Measurements from ENCODE around the gene FZD1. TPM values are rescaled to one million over a fixed set of nuclear protein-coding genes. Genes with fewer than 3 reads are reported as not detected.

FZD1 gene
- under 1 TPM; 0.08 TPM for total RNA-seq

DNA sequence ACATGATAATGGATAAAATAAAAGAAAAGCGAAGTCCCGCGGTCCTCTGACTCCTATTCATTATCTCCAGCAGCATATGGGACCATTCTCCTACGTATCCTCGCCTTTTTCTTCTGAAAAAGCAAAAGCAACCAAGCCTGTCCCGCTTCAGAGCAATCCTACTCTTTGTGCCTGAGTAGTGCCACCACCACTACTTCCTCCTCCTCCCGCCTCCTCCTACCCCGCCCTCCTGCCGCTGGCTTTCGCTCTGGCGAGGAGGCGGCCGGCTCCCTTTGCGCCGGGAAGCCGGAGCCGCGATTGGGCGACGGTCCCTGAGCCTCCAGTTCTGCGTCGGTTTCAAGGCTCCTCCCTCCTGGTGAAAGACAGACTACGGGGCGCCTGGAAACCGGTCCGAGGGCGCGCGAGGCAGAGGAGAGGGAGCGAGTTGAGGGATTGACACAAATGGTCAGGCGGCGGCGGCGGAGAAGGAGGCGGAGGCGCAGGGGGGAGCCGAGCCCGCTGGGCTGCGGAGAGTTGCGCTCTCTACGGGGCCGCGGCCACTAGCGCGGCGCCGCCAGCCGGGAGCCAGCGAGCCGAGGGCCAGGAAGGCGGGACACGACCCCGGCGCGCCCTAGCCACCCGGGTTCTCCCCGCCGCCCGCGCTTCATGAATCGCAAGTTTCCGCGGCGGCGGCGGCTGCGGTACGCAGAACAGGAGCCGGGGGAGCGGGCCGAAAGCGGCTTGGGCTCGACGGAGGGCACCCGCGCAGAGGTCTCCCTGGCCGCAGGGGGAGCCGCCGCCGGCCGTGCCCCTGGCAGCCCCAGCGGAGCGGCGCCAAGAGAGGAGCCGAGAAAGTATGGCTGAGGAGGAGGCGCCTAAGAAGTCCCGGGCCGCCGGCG lies at the start of gene FZD1:
Gene FZD1, plus strand, starts transcription at position 388 of the 878 bp plus-strand sequence. Its CDS starts 448 bp downstream, at position 836.
- peaks cover 8% of the 10 kb centered on the region for H3K4me1 Mint-ChIP-seq
- POLR2A ChIA-PET, result no interaction called here
- CTCF ChIA-PET, result no interaction called here
- no peaks in the 10 kb centered on the region for H3K36me3 Mint-ChIP-seq (ENCODE audit: low read depth)
- no peaks in the 10 kb centered on the region for H3K9me3 Mint-ChIP-seq
- DNase-seq, result peak; percentile 68
- no peak within 1 kb of the TSS for H3K27ac Mint-ChIP-seq
- peaks cover 58% of the 10 kb centered on the region for H3K27me3 Mint-ChIP-seq
- H3K4me3 Mint-ChIP-seq, result peak within 1 kb of the TSS; percentile 76

DNA sequence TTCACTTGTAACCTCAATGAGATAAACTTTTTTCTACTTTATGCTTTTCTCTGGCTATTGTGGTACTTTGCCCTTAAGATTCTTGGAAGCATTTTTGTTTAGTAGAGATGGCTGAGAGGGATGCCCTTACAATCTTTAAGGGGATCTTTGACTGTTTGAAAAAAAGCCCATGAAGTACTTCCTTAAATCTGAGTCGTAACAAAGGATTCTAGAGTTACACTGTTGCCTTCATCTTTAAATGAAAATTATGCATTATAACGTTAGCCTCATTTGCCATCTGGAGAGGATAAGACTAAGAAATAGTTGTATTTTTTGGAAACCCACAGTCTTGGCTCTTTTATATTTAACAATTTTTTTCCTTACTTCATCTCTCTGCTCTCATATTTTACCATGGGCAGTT lies 37.8 kb upstream of the FZD1 start:
- POLR2A ChIA-PET, result no interaction called here
- no peak overlapping the region for H3K4me3 Mint-ChIP-seq
- CTCF ChIA-PET, result no interaction called here
- no peak for DNase-seq
- no peaks in the 10 kb centered on the region for H3K27me3 Mint-ChIP-seq
- no peaks in the 10 kb centered on the region for H3K4me1 Mint-ChIP-seq
- H3K9me3 Mint-ChIP-seq, result no peaks in the 10 kb centered on the region
- H3K36me3 Mint-ChIP-seq (ENCODE audit: low read depth), result no peaks in the 10 kb centered on the region
- no peak overlapping the region for H3K27ac Mint-ChIP-seq

DNA sequence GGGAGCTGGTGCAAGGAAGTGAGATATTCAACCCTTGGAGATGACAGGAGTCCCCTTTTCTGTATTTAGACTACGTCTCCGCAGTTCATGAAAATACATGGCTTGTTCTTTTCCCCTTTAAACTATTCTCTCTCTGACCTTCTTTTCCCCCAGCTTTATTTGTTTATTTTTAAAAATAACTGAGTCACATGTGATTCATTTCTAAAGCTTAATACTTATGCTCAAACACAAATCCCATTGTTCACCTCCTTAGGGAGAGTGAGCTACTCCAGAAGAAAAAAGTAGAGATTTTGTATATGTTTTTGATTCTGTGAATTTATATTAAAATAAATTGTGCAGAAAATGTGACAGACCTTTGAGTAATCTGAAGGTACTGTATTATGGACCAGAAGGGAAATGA lies 35.9 kb upstream of the FZD1 start:
- Mint-ChIP-seq H3K27me3 (no peaks in the 10 kb centered on the region), H3K4me3 (no peak overlapping the region), H3K9me3 (no peaks in the 10 kb centered on the region), H3K4me1 (no peaks in the 10 kb centered on the region), H3K27ac (no peak overlapping the region), H3K36me3 (ENCODE audit: low read depth) (no peaks in the 10 kb centered on the region)
- DNase-seq, result no peak
- POLR2A ChIA-PET, result no interaction called here
- CTCF ChIA-PET, result no interaction called here

DNA sequence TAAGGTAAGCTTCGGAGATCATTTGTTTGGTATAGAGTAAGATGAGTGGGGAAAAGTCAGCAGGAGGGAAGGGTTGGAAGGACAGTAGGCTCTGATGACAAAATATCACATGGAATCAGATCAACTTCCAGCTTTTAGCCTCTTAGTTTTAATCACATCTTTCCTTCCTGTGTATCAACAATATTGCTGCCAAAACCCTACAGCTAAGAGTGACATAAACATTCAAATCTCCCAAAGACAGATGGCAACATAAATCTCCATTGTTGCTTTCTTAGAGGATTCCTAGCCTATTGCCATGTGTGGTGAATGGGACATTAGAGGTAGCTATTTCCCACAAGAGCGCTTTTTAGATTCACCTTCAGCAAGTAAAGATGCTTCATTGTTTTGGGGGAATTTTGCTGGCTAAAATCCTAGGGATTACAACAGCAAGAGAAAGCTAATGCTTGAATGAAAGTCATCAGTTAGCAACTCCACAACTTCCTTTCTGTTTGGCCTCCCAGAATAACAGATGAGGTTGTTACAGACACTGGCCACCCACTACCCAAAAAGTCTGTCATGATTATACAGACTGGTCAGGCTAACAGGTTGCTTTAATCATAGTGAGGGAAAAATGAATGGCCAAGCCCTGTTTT lies 35.2 kb upstream of the FZD1 start:
- no peaks in the 10 kb centered on the region for H3K9me3 Mint-ChIP-seq
- H3K4me3 Mint-ChIP-seq, result no peak overlapping the region

DNA sequence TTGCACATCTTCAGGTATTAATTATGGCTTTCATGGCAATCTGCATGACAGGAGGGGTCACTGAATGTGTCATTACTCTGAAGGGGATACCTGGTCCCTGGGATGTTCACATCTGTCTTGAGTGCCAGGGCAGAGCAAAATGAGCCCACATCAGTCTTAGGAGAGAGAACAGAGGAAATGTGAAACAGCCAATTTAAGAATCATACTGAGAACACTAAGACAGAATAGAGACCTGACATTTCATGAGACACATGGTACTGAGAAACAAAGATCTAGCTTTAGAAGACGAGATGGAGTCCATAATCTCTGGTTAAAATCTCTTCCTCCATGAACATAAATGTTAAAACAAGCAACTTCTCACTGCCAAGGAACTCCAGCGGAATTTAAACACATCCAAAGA lies 34.1 kb upstream of the FZD1 start:
- H3K9me3 Mint-ChIP-seq, result no peaks in the 10 kb centered on the region
- H3K4me3 Mint-ChIP-seq, result no peak overlapping the region
- H3K27me3 Mint-ChIP-seq, result no peaks in the 10 kb centered on the region
- H3K36me3 Mint-ChIP-seq (ENCODE audit: low read depth), result no peaks in the 10 kb centered on the region
- no peaks in the 10 kb centered on the region for H3K4me1 Mint-ChIP-seq
- CTCF ChIA-PET, result no interaction called here
- DNase-seq, result no peak
- no peak overlapping the region for H3K27ac Mint-ChIP-seq
- POLR2A ChIA-PET, result no interaction called here

More for the DNA sequence above, 35.2 kb upstream of the FZD1 start:
- Mint-ChIP-seq H3K4me1 (no peaks in the 10 kb centered on the region), H3K36me3 (ENCODE audit: low read depth) (no peaks in the 10 kb centered on the region), H3K27me3 (no peaks in the 10 kb centered on the region), H3K27ac (no peak overlapping the region)
- no peak for DNase-seq
- ChIA-PET POLR2A (no interaction called here), CTCF (no interaction called here)

DNA sequence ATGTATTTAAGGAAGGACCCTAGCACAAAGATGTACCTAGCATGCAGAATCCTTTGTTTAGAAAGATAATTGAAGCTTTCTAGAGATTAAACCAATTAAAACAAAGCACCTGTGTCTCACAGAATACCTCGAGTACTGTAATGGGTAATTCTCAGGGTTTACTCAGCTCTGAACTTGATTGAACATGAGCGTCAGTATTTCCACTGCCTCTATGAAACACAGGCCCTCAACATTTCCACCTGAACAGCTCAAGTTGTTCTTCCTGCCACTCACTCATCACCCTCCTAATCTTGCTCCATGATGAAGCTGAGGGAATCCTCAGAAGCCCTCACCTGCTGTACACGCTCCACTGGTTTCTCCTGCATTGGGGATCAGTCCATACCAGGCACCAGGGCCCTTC lies 33.7 kb upstream of the FZD1 start:
- no peak overlapping the region for H3K27ac Mint-ChIP-seq
- no peaks in the 10 kb centered on the region for H3K9me3 Mint-ChIP-seq
- no peak overlapping the region for H3K4me3 Mint-ChIP-seq
- no peak for DNase-seq
- CTCF ChIA-PET, result no interaction called here
- H3K27me3 Mint-ChIP-seq, result no peaks in the 10 kb centered on the region
- no peaks in the 10 kb centered on the region for H3K4me1 Mint-ChIP-seq
- POLR2A ChIA-PET, result no interaction called here
- H3K36me3 Mint-ChIP-seq (ENCODE audit: low read depth), result no peaks in the 10 kb centered on the region

DNA sequence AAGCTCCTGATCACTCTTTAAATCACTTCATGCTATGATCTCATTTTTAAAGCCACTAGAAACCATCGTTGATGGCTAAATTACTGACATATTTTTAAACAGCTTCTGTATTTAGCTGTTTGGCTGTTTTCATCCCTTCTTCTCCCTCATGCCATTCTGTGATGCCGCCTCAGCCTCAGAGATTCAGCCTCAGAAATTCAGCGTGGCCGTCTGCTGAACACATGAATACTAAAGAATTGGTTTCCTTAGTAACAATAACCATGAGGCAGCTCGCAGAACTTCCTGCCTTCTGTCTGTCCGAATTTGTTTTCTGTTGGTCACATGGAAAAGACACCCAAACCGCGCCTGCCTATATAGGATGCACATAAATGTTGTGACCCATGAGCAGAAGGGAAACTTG lies 31.0 kb upstream of the FZD1 start:
- no peak overlapping the region for H3K4me3 Mint-ChIP-seq
- CTCF ChIA-PET, result no interaction called here
- no peak overlapping the region for H3K27ac Mint-ChIP-seq

DNA sequence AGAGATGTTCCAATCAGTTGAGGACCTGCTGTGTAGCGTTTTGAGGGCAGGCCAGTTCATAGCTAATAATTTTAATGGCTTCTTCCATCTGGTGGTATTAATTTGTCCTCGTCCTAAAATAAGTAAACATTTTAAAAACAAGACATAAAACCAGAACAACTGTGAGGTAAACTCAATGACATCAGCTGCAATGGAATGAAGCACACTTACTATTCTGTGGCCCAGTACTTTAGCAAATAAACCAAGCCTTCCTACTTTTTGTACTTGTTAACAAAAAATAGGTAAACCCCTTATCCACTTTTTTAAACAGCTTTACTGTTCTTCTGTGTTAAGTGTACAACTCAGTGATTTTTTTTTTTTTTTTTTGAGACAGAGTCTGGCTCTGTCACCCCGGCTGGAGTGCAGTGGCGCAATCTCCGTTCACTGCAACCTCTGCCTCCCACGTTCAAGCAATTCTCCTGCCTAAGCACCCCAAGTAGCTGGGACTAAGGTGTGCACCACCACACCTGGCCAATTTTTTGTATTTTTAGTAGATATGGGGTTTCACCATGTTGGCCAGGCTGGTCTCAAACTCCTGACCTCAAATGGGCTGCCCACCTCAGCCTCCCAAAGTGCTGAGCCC lies 28.9 kb upstream of the FZD1 start:
- Mint-ChIP-seq H3K9me3 (no peaks in the 10 kb centered on the region), H3K4me1 (no peaks in the 10 kb centered on the region), H3K4me3 (no peak overlapping the region), H3K36me3 (ENCODE audit: low read depth) (no peaks in the 10 kb centered on the region), H3K27me3 (no peaks in the 10 kb centered on the region), H3K27ac (no peak overlapping the region)
- no peak for DNase-seq
- ChIA-PET CTCF (interaction anchor here (0.5 kb wide), 1 partner anchor 28 kb away, joined by 3 read pairs; no protein-coding TSS in a partner anchor), POLR2A (no interaction called here)

More for the DNA sequence above, 31.0 kb upstream of the FZD1 start:
- no peaks in the 10 kb centered on the region for H3K9me3 Mint-ChIP-seq
- POLR2A ChIA-PET, result no interaction called here
- H3K27me3 Mint-ChIP-seq, result no peaks in the 10 kb centered on the region
- H3K4me1 Mint-ChIP-seq, result no peaks in the 10 kb centered on the region
- no peak for DNase-seq
- no peaks in the 10 kb centered on the region for H3K36me3 Mint-ChIP-seq (ENCODE audit: low read depth)

DNA sequence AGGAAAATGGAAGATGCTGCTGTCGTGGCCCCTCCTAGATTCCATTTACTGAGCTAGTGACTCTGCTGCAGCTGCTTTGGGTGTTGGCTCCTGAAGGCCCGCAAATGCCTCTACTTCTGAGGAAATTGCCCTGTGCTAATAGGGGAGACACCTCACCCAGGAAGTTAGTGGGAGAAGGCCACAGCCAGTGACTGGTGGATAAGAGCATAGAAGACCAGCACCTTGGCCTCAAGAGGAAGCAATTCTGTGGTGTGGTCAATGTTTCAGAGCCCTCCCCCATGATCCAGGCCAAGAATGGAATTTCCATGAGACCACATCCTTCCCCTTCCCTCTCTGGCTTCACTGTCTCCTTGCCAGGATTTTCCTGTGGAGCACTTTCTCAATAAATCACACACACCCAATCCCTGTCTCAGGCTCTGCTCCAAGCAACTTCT lies 25.0 kb upstream of the FZD1 start:
- CTCF ChIA-PET, result no interaction called here
- H3K27me3 Mint-ChIP-seq, result no peaks in the 10 kb centered on the region
- H3K27ac Mint-ChIP-seq, result no peak overlapping the region
- no peak overlapping the region for H3K4me3 Mint-ChIP-seq
- POLR2A ChIA-PET, result no interaction called here
- no peaks in the 10 kb centered on the region for H3K4me1 Mint-ChIP-seq
- DNase-seq, result no peak
- H3K9me3 Mint-ChIP-seq, result no peaks in the 10 kb centered on the region
- no peaks in the 10 kb centered on the region for H3K36me3 Mint-ChIP-seq (ENCODE audit: low read depth)

DNA sequence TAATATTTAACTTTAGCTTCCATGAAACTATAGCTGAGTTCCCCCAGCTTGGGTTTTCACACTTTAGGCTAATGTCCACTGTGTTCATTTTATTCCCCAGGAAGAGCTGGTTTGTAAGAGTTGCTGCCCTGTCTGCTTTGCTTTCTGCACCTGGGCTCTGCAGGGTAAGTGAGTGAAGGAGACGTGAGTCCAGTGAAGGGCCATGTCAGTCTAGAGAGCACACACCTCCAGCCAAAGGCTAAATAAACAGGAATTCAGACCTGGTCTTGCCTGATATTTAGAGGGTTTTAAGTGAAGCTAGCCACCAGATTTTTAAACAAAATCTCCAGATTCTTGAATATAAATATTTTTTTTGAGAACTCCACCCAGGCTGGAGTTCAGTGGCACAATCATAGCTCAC lies 24.5 kb upstream of the FZD1 start:
- no peaks in the 10 kb centered on the region for H3K9me3 Mint-ChIP-seq
- POLR2A ChIA-PET, result no interaction called here
- no peak for DNase-seq
- H3K4me1 Mint-ChIP-seq, result no peaks in the 10 kb centered on the region
- no peak overlapping the region for H3K4me3 Mint-ChIP-seq
- no peaks in the 10 kb centered on the region for H3K27me3 Mint-ChIP-seq
- H3K36me3 Mint-ChIP-seq (ENCODE audit: low read depth), result no peaks in the 10 kb centered on the region
- CTCF ChIA-PET, result no interaction called here
- no peak overlapping the region for H3K27ac Mint-ChIP-seq

DNA sequence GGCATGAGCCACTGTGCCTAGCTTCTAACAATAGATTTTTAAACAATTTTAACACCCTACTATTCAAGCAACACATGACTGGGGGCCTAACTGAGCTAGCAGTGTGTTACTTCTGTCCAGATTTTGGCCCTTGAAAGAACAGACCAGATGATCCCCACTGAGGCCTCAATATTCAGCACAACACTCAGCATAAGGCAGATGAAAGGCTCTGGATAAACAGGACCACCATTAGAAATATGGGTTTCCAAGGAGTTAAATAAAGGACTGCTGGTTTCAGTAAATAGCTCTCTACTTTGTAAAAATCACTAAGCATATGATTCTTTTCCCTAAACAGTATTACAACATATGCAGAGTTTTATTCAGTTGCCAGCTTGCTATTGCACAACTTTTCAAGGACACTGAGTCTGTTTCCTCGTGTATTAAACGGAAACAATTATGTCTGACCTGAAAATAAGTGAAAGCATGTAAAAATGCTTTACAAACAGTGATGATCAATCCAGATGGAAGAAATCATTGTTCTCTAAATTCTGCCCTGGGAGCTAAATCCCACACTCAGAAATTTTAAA lies 23.8 kb upstream of the FZD1 start:
- CTCF ChIA-PET, result no interaction called here
- Mint-ChIP-seq H3K27ac (no peak overlapping the region), H3K9me3 (no peaks in the 10 kb centered on the region), H3K36me3 (ENCODE audit: low read depth) (no peaks in the 10 kb centered on the region), H3K4me3 (no peak overlapping the region), H3K4me1 (no peaks in the 10 kb centered on the region), H3K27me3 (no peaks in the 10 kb centered on the region)
- DNase-seq, result no peak
- POLR2A ChIA-PET, result no interaction called here

DNA sequence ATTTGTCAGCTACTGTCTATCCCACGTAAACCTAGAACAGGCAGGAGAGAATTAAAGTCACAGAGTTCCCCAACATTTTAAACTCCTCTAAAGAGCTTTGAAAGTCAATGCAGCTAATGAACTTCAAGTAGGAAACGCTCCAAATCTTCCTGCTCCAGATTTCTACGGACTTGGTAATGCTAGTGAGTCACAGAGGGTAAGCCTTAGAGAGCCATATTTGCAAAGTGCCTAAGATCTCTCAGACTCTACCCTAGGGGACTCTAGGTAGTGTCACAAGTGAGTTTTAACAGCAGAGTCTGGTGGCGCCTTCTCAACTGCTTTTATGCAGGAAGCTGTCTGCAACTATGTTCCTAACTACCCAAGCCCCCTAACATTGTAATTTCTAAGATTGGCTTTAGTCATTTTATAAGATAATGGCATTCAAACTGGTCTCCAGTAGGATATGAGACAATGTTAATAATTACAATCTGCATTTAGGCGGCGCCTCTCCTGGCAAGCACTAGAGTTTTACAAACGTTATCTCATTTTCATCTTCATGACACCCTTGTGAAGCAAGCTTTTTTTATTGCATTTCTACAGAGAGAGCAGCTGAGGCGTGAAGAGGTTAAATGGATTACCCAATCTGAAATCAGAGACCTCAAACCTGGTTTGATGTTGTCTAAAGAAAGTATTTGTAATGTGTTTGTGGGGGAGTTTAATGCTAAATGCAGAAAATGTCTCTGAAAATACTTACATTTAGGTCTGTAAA lies 22.0 kb upstream of the FZD1 start:
- no peak overlapping the region for H3K4me3 Mint-ChIP-seq
- ChIA-PET CTCF (no interaction called here), POLR2A (no interaction called here)
- H3K36me3 Mint-ChIP-seq (ENCODE audit: low read depth), result no peaks in the 10 kb centered on the region
- no peak for DNase-seq
- H3K4me1 Mint-ChIP-seq, result no peaks in the 10 kb centered on the region
- H3K27me3 Mint-ChIP-seq, result no peaks in the 10 kb centered on the region
- no peaks in the 10 kb centered on the region for H3K9me3 Mint-ChIP-seq
- no peak overlapping the region for H3K27ac Mint-ChIP-seq

All from activated CD4-positive, alpha-beta memory T cell treated with anti-CD3 and anti-CD28 coated beads, Interleukin-2, amount 10 ng/mL, durations not matched to agents 7 days and 5 days (primary cell).